Measurements from ENCODE around the gene ZNF611. TPM values are rescaled to one million over a fixed set of nuclear protein-coding genes. Genes with fewer than 3 reads are reported as not detected.
"Not testable (repeated sequence)": the region's sequence is repeated elsewhere in the genome, so short reads cannot be mapped to it uniquely, and the experiment has no call there.

The ZNF611 gene
- polyA plus RNA-seq, 1 donor (not counting 4 experiments of a cell fraction or from before 2014, with no cell fraction given) = 2.9 TPM

- Histone ChIP-seq H3K9me3 (ENCODE audit: control insufficient read depth, low read depth, low read length) (no peaks in the 10 kb centered on the region), H3K4me1 (ENCODE audit: control insufficient read depth, extremely low read depth, insufficient read depth, low read length) (no peaks in the 10 kb centered on the region), H3K27me3 (ENCODE audit: control insufficient read depth, extremely low read depth, insufficient read depth, low read length) (no peaks in the 10 kb centered on the region), H3K4me3 (ENCODE audit: control insufficient read depth in 2 of 3, extremely low read depth in 1 of 3, insufficient read depth in 2 of 3, low read depth in 1 of 3, low read length in 3 of 3) (peak overlapping the region; percentile 60 to 89 (median 88)), H4K20me1 (ENCODE audit: control insufficient read depth, extremely low read depth, insufficient read depth, low read length) (no peaks in the 10 kb centered on the region), H3K9ac (ENCODE audit: control insufficient read depth, extremely low read depth, insufficient read depth, low read length) (peak overlapping the region; percentile 94), H3K27ac (ENCODE audit: control insufficient read depth, insufficient read depth, low read length) (peak overlapping the region; percentile 91), H3K36me3 (ENCODE audit: control insufficient read depth in 2 of 2, extremely low read depth in 1 of 2, insufficient read depth in 2 of 2, low read length in 2 of 2) (no peaks in the 10 kb centered on the region), H2AFZ (ENCODE audit: control insufficient read depth, low read length) (peak overlapping the region; percentile 95), H3K9me1 (ENCODE audit: control insufficient read depth, extremely low read depth, insufficient read depth, low read length) (no peaks in the 10 kb centered on the region), H3K4me2 (ENCODE audit: control insufficient read depth, extremely low read depth, insufficient read depth, low read depth, low read length) (peak overlapping the region; percentile 87), H3K79me2 (ENCODE audit: control insufficient read depth, insufficient read depth, low read length) (peaks cover 4% of the 10 kb centered on the region)
- FAIRE-seq (no peak), DNase-seq (ENCODE audit: low read depth, low spot score) (no peak)
- TF ChIP-seq CTCF (optimal IDR thresholded peaks at IDR 0.05 in 1 of 3, IDR thresholded peaks at IDR 0.05 in 1 of 3, conservative IDR thresholded peaks at IDR 0.05 in 1 of 3; ENCODE audit: extremely low read depth in 1 of 3, insufficient read depth in 2 of 3, low read length in 3 of 3) (no peak), EZH2 (IDR thresholded peaks at IDR 0.05; ENCODE audit: low read length) (no peak)
- dilution Hi-C loops (cut with MboI; ENCODE audit: extremely low pct_ligation_motif_present, low sequenced_read_pairs) = no loop called here
These were observed 432 bp downstream of the ZNF611 start for GRCh38 chr19:52734331-52734892.

GRCh38 chr19:52726051-52726450 lies 8.8 kb downstream of the ZNF611 start:
- H3K27ac ChIP-seq (ENCODE audit: control insufficient read depth, insufficient read depth, low read length); H3K36me3 ChIP-seq (ENCODE audit: control insufficient read depth in 2 of 2, extremely low read depth in 1 of 2, insufficient read depth in 2 of 2, low read length in 2 of 2); H3K9me3 ChIP-seq (ENCODE audit: control insufficient read depth, low read depth, low read length); H3K4me1 ChIP-seq (ENCODE audit: control insufficient read depth, extremely low read depth, insufficient read depth, low read length); H4K20me1 ChIP-seq (ENCODE audit: control insufficient read depth, extremely low read depth, insufficient read depth, low read length); H3K9ac ChIP-seq (ENCODE audit: control insufficient read depth, extremely low read depth, insufficient read depth, low read length); H3K4me3 ChIP-seq (ENCODE audit: control insufficient read depth in 2 of 3, extremely low read depth in 1 of 3, insufficient read depth in 2 of 3, low read depth in 1 of 3, low read length in 3 of 3); DNase-seq (ENCODE audit: low read depth, low spot score); H3K4me2 ChIP-seq (ENCODE audit: control insufficient read depth, extremely low read depth, insufficient read depth, low read depth, low read length); H3K79me2 ChIP-seq (ENCODE audit: control insufficient read depth, insufficient read depth, low read length); H2AFZ ChIP-seq (ENCODE audit: control insufficient read depth, low read length); H3K9me1 ChIP-seq (ENCODE audit: control insufficient read depth, extremely low read depth, insufficient read depth, low read length); dilution Hi-C loops (cut with MboI; ENCODE audit: extremely low pct_ligation_motif_present, low sequenced_read_pairs); H3K27me3 ChIP-seq (ENCODE audit: control insufficient read depth, extremely low read depth, insufficient read depth, low read length); FAIRE-seq: not testable (repeated sequence)

- FAIRE-seq = no peak
- no peak for TF ChIP-seq EZH2 (IDR thresholded peaks at IDR 0.05; ENCODE audit: low read length)
- TF ChIP-seq CTCF (optimal IDR thresholded peaks at IDR 0.05 in 1 of 3, IDR thresholded peaks at IDR 0.05 in 1 of 3, conservative IDR thresholded peaks at IDR 0.05 in 1 of 3; ENCODE audit: extremely low read depth in 1 of 3, insufficient read depth in 2 of 3, low read length in 3 of 3) = no peak
- H3K4me1 ChIP-seq (ENCODE audit: control insufficient read depth, extremely low read depth, insufficient read depth, low read length) = peaks cover 5% of the 10 kb centered on the region
- dilution Hi-C loops (cut with MboI; ENCODE audit: extremely low pct_ligation_motif_present, low sequenced_read_pairs) = no loop called here
- H3K9me3 ChIP-seq (ENCODE audit: control insufficient read depth, low read depth, low read length) = no peaks in the 10 kb centered on the region
- no peak for DNase-seq (ENCODE audit: low read depth, low spot score)
- H3K27me3 ChIP-seq (ENCODE audit: control insufficient read depth, extremely low read depth, insufficient read depth, low read length) = no peaks in the 10 kb centered on the region
- peaks cover 0 to 6% of the 10 kb centered on the region in 2 experiments for H3K36me3 ChIP-seq (ENCODE audit: control insufficient read depth in 2 of 2, extremely low read depth in 1 of 2, insufficient read depth in 2 of 2, low read length in 2 of 2)
- no peak overlapping the region for H3K9ac ChIP-seq (ENCODE audit: control insufficient read depth, extremely low read depth, insufficient read depth, low read length)
- no peak overlapping the region for H3K27ac ChIP-seq (ENCODE audit: control insufficient read depth, insufficient read depth, low read length)
- H3K4me2 ChIP-seq (ENCODE audit: control insufficient read depth, extremely low read depth, insufficient read depth, low read depth, low read length) = no peak overlapping the region
- no peaks in the 10 kb centered on the region for H3K79me2 ChIP-seq (ENCODE audit: control insufficient read depth, insufficient read depth, low read length)
- no peak overlapping the region for H2AFZ ChIP-seq (ENCODE audit: control insufficient read depth, low read length)
- H3K4me3 ChIP-seq (ENCODE audit: control insufficient read depth in 2 of 3, extremely low read depth in 1 of 3, insufficient read depth in 2 of 3, low read depth in 1 of 3, low read length in 3 of 3) = no peak overlapping the region
- no peaks in the 10 kb centered on the region for H3K9me1 ChIP-seq (ENCODE audit: control insufficient read depth, extremely low read depth, insufficient read depth, low read length)
- no peaks in the 10 kb centered on the region for H4K20me1 ChIP-seq (ENCODE audit: control insufficient read depth, extremely low read depth, insufficient read depth, low read length)
These were observed 9.3 kb downstream of the ZNF611 start for GRCh38 chr19:52725528-52725961.

Measured in keratinocyte (primary cell).